DOHH2 (cell line): ENCODE measurements around the gene SH3PXD2A.
"Not testable (repeated sequence)": the region's sequence is repeated elsewhere in the genome, so short reads cannot be mapped to it uniquely, and the experiment has no call there.

Source experiments
- H3F3A ChIP-seq: fragments of 200-600 bp; sonication (generic), shearing (Covaris generic); 2 replicates; pipeline ENCODE4 v1.6.0; 2016; ENCODE audit warnings: antibody characterized with exemption, mild to moderate bottlenecking; ENCODE audit not compliant: control insufficient read depth, insufficient read depth
- H3K27ac ChIP-seq: fragments of 200-600 bp; sonication (generic); 2 replicates; pipeline ENCODE4 v1.5.1; 2014; ENCODE audit warnings: low read depth, mild to moderate bottlenecking, low read length, moderate library complexity
- H3K27me3 ChIP-seq: fragments of 200-600 bp; sonication (generic); 2 replicates; pipeline ENCODE4 v1.6.1; 2014; ENCODE audit warnings: mild to moderate bottlenecking, low read length, mixed read lengths; ENCODE audit not compliant: control insufficient read depth
- H3K36me3 ChIP-seq: fragments of 200-600 bp; sonication (generic); 2 replicates; pipeline ENCODE4 v1.6.1; 2014; ENCODE audit warnings: mild to moderate bottlenecking, low read length, moderate library complexity, mixed read lengths; ENCODE audit not compliant: control insufficient read depth
- H3K4me1 ChIP-seq: fragments of 200-600 bp; sonication (generic); 2 replicates; pipeline ENCODE4 v1.6.1; 2014; ENCODE audit warnings: mild to moderate bottlenecking, low read length, mixed read lengths; ENCODE audit not compliant: control insufficient read depth
- H3K4me2 ChIP-seq: fragments of 200-600 bp; sonication (generic); 2 replicates; pipeline ENCODE4 v1.6.0; 2014; ENCODE audit warnings: mild to moderate bottlenecking, low read length, moderate library complexity
- H3K4me3 ChIP-seq: fragments of 200-600 bp; sonication (generic); 2 replicates; pipeline ENCODE4 v1.5.1; 2014; ENCODE audit warnings: mild to moderate bottlenecking, low read length, mixed read lengths
- H3K79me2 ChIP-seq: fragments of 200-600 bp; sonication (generic); 2 replicates; pipeline ENCODE4 v1.6.1; 2014; ENCODE audit warnings: mild to moderate bottlenecking, low read length, mixed read lengths; ENCODE audit not compliant: control insufficient read depth
- H3K9me2 ChIP-seq: fragments of 200-600 bp; sonication (generic); replicated peaks from 2 replicates; pipeline ENCODE4 v1.6.1; 2014; ENCODE audit warnings: mild to moderate bottlenecking, low read length, mixed read lengths; ENCODE audit not compliant: control insufficient read depth
- H3K9me3 ChIP-seq: fragments of 200-600 bp; sonication (generic); 2 replicates; pipeline ENCODE4 v1.6.1; 2014; ENCODE audit warnings: antibody characterized with exemption, low read length, mixed read lengths; ENCODE audit not compliant: control insufficient read depth, insufficient read depth
- H4K20me1 ChIP-seq: fragments of 200-600 bp; sonication (generic); 2 replicates; pipeline ENCODE4 v1.6.0; 2014; ENCODE audit warnings: low read depth, mild to moderate bottlenecking, antibody characterized with exemption, low read length, moderate library complexity; ENCODE audit not compliant: control insufficient read depth, insufficient read depth
- CTCF ChIP-seq: fragments of 200-600 bp; sonication (generic); IDR thresholded peaks from one replicate; pipeline ENCODE4 v1.5.1; 2014; ENCODE audit warnings: antibody characterized with exemption, mild to moderate bottlenecking, low read depth, low read length; ENCODE audit not compliant: poor library complexity, severe bottlenecking
- EZH2phosphoT487 ChIP-seq: fragments of 200-600 bp; sonication (generic); IDR thresholded peaks from 2 replicates; pipeline ENCODE4 v1.6.1; 2017; ENCODE audit warnings: borderline replicate concordance, mild to moderate bottlenecking, antibody characterized with exemption, low read length, moderate library complexity, mixed read lengths

The SH3PXD2A gene

DNA sequence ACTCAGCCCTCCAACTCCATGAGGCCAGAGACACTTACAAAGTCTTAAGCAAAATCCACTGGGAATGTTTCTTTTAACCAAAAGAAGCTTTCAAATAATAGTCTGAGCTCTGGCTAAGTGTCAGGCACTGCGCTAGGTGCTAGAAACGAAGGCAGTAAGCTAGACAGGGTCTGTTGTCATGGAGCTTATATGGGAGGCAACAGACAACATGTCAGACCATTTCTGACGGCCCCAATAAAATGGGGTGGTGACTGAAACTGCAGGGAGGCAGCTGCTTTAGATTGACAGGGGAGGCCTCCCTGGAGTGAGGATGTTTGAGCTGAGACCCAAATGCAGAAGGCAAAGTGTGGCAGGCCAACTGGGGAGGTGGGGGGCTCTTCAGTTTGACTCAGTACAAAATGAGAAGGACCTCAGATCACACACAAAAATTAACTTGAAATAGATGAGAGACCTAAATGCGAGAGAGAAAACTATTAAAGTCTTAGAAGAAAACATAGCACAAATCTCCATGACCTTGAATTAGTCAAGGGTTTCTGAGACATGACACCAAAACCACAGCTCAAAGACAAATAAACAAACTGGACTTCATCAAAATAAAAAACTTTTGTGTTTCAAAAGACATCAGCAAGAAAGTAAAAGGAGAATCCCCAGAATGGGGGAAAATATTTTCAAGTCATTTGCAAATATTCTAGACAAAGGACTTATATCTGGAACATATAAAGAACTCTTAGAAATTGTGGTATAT is 40.6 kb downstream of the SH3PXD2A start:
- H3K4me2 ChIP-seq = no peak overlapping the region
- H3K4me3 ChIP-seq = no peak overlapping the region
- H3K4me1 ChIP-seq = no peaks in the 10 kb centered on the region; the same call in 1 of the 2 replicates
- no peaks in the 10 kb centered on the region for H3K79me2 ChIP-seq
- peaks cover 25% of the 10 kb centered on the region for H3K27me3 ChIP-seq
- no peaks in the 10 kb centered on the region for H3K9me2 ChIP-seq
- H3F3A ChIP-seq = no peaks in the 10 kb centered on the region
- H3K36me3 ChIP-seq = no peaks in the 10 kb centered on the region
- no peaks in the 10 kb centered on the region for H4K20me1 ChIP-seq
- no peak overlapping the region for H3K27ac ChIP-seq
- H3K9me3 ChIP-seq = no peaks in the 10 kb centered on the region
- TF ChIP-seq CTCF (no peak), EZH2phosphoT487 (no peak)

DNA sequence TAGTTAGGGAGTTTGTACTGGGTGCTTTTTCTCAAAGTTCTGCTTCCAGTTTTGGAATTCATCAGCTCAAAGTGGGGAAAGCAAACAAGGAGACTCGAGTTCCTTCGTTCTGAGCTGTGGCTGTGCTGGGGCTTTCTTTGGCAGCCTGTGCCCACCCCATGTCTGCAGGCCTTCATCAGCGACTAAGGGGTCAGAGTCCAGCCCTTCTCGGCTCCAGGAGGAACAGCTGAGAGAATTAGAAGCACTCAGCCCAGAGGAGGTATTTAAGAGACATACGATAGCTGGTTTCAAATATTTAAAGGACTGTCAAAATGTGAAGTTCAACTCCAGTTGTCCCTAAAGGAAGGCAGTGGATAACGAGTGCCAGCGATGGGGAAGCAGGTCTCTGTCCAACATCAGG is 41.3 kb downstream of the SH3PXD2A start:
- Histone ChIP-seq H3K27ac (no peak overlapping the region), H3K79me2 (no peaks in the 10 kb centered on the region), H3K9me3 (no peaks in the 10 kb centered on the region), H3K36me3 (no peaks in the 10 kb centered on the region), H3K27me3 (peaks cover 22% of the 10 kb centered on the region), H3K4me2 (no peak overlapping the region), H3K4me3 (no peak overlapping the region), H3F3A (no peaks in the 10 kb centered on the region), H4K20me1 (no peaks in the 10 kb centered on the region), H3K9me2 (no peaks in the 10 kb centered on the region), H3K4me1 (no peaks in the 10 kb centered on the region; the same call in 1 of the 2 replicates)
- TF ChIP-seq EZH2phosphoT487 = no peak

DNA sequence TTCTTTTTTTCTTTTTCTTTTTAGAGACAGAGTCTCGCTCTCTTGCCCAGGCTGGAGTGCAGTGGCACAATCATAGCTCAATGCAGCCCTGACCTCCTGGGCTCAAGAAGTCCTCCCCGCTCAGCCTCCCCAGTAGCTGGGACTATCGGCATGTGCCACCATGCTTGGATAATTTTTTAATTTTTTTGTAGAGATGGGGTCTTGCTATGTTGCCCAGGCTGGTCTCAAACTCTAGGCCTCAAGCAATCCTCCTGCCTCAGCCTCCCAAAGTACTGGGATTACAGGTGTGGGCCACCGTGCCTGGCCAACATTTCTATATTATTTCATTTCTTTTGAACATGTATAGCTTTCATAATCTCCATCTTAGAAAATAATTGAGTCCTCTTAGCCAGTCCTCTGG is 42.1 kb downstream of the SH3PXD2A start:
- not testable (repeated sequence) for H3F3A ChIP-seq, H3K9me2 ChIP-seq, H3K79me2 ChIP-seq, H4K20me1 ChIP-seq, H3K4me3 ChIP-seq, H3K4me2 ChIP-seq, H3K27ac ChIP-seq, H3K9me3 ChIP-seq, H3K4me1 ChIP-seq, H3K36me3 ChIP-seq
- H3K27me3 ChIP-seq = peaks cover 14% of the 10 kb centered on the region

DNA sequence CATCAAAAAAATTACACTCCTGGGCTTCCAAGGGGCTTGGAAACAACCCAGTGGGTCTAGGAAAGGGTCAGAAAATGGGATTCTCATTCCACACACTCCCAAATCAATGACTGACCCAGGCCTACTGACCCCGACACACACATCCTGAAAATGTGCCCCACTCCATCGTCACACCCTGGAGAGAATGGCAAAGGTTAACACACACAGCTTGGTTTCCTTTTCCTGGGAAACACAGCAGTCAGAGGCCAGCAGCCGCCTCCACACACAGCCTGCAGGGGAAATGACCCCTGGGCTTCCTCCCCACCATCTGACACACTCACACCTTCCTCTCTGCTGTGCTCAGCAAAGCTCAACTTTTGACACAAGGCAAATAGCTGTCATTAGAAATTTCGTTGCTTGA is 42.9 kb downstream of the SH3PXD2A start:
- H3K4me2 ChIP-seq = no peak overlapping the region
- no peaks in the 10 kb centered on the region for H4K20me1 ChIP-seq
- no peak overlapping the region for H3K27ac ChIP-seq
- peaks cover 8% of the 10 kb centered on the region for H3K27me3 ChIP-seq
- no peaks in the 10 kb centered on the region for H3K79me2 ChIP-seq
- H3K9me3 ChIP-seq = no peaks in the 10 kb centered on the region
- H3K4me3 ChIP-seq = no peak overlapping the region
- no peaks in the 10 kb centered on the region for H3K9me2 ChIP-seq
- H3K36me3 ChIP-seq = no peaks in the 10 kb centered on the region
- no peaks in the 10 kb centered on the region for H3F3A ChIP-seq
- no peak for TF ChIP-seq CTCF
- no peak for TF ChIP-seq EZH2phosphoT487
- H3K4me1 ChIP-seq = no peaks in the 10 kb centered on the region; the same call in 1 of the 2 replicates
